ENCODE data around the gene TARBP2.

GRCh38 chr12:53479331-53479730 lies 21.8 kb upstream of the TARBP2 start:
- TF ChIP-seq CTCF (IDR thresholded peaks at IDR 0.05): no peak
- TF ChIP-seq PRDM15 (CRISPR knock-in tag; IDR thresholded peaks at IDR 0.05): no peak
- no peak for TF ChIP-seq CBFB (CRISPR knock-in tag; IDR thresholded peaks at IDR 0.05; ENCODE audit: low read depth)
- no peak for TF ChIP-seq CREB1 (CRISPR knock-in tag; IDR thresholded peaks at IDR 0.05)
